Endothelial cell (in vitro differentiated cells): ENCODE results near the gene PRDM4. TPM values are rescaled to one million over a fixed set of nuclear protein-coding genes. Genes with fewer than 3 reads are reported as not detected.

ENCODE experiments used
- DNase-seq: peaks from one replicate; pipeline ENCODE4 v3.0.0; 2021; ENCODE audit warnings: low spot score
- H3K27ac Mint-ChIP-seq: one replicate; pipeline ENCODE4 v1.8.0; 2021; ENCODE audit warnings: mixed read lengths, inconsistent platforms; ENCODE audit not compliant: unreplicated experiment
- H3K27me3 Mint-ChIP-seq: one replicate; pipeline ENCODE4 v1.8.0; 2021; ENCODE audit warnings: mild to moderate bottlenecking, moderate library complexity, mixed read lengths, inconsistent platforms; ENCODE audit not compliant: unreplicated experiment
- H3K36me3 Mint-ChIP-seq: one replicate; pipeline ENCODE4 v1.8.0; 2021; ENCODE audit warnings: mild to moderate bottlenecking, low read depth, mixed read lengths, inconsistent platforms; ENCODE audit not compliant: unreplicated experiment
- H3K4me1 Mint-ChIP-seq: one replicate; pipeline ENCODE4 v1.8.0; 2021; ENCODE audit warnings: mild to moderate bottlenecking, mixed read lengths, inconsistent platforms; ENCODE audit not compliant: unreplicated experiment
- H3K4me3 Mint-ChIP-seq: one replicate; pipeline ENCODE4 v1.8.0; 2021; ENCODE audit warnings: mild to moderate bottlenecking, mixed read lengths, inconsistent platforms; ENCODE audit not compliant: unreplicated experiment
- H3K9me3 Mint-ChIP-seq: one replicate; pipeline ENCODE4 v1.8.0; 2021; ENCODE audit warnings: mixed read lengths, inconsistent platforms; ENCODE audit not compliant: unreplicated experiment
- CTCF ChIP-seq: fragments of 200-600 bp; sonication (generic); IDR thresholded peaks from one replicate; pipeline ENCODE4 v1.5.0; 2021; ENCODE audit warnings: antibody characterized with exemption; ENCODE audit not compliant: unreplicated experiment
- total RNA-seq: library from RNA; stranded (reverse); fragmentation: NEBNext Ultra II Directional; extraction: Animal tissue kit (Norgen Biotek cat#: 25700); gene quantifications from one replicate; pipeline ENCODE4 v1.2.1, GENCODE V29; 2021; ENCODE audit not compliant: unreplicated experiment

PRDM4 gene
- total RNA-seq, 1 donor from 2014 or later: 23.0 TPM

GRCh38 chr12:107779077-107779831, 18.3 kb upstream of the PRDM4 start:
- no peak for TF ChIP-seq CTCF
- DNase-seq: no peak
- H3K27ac Mint-ChIP-seq: no peak overlapping the region
- peaks cover 12% of the 10 kb centered on the region for H3K27me3 Mint-ChIP-seq
- peaks cover 11% of the 10 kb centered on the region for H3K4me1 Mint-ChIP-seq
- H3K9me3 Mint-ChIP-seq: no peaks in the 10 kb centered on the region
- H3K4me3 Mint-ChIP-seq: no peak overlapping the region
- H3K36me3 Mint-ChIP-seq: no peaks in the 10 kb centered on the region

- Mint-ChIP-seq H3K4me3 (no peak overlapping the region), H3K9me3 (no peaks in the 10 kb centered on the region), H3K27ac (no peak overlapping the region), H3K4me1 (peaks cover 11% of the 10 kb centered on the region), H3K36me3 (no peaks in the 10 kb centered on the region), H3K27me3 (peaks cover 12% of the 10 kb centered on the region)
- DNase-seq: no peak
- no peak for TF ChIP-seq CTCF
Measured at GRCh38 chr12:107778383-107779025, 17.6 kb upstream of the PRDM4 start.

- no peak for DNase-seq
- Mint-ChIP-seq H3K9me3 (no peaks in the 10 kb centered on the region), H3K4me3 (no peak overlapping the region), H3K36me3 (no peaks in the 10 kb centered on the region), H3K27ac (no peak overlapping the region), H3K27me3 (peaks cover 12% of the 10 kb centered on the region), H3K4me1 (peaks cover 11% of the 10 kb centered on the region)
- TF ChIP-seq CTCF: no peak
Measured at GRCh38 chr12:107776171-107776570, 15.2 kb upstream of the PRDM4 start.

GRCh38 chr12:107775093-107775721, 14.3 kb upstream of the PRDM4 start:
- peak; percentile 64 for DNase-seq
- no peaks in the 10 kb centered on the region for H3K9me3 Mint-ChIP-seq
- peaks cover 10% of the 10 kb centered on the region for H3K27me3 Mint-ChIP-seq
- H3K4me3 Mint-ChIP-seq: no peak overlapping the region
- peaks cover 11% of the 10 kb centered on the region for H3K4me1 Mint-ChIP-seq
- no peaks in the 10 kb centered on the region for H3K36me3 Mint-ChIP-seq
- no peak overlapping the region for H3K27ac Mint-ChIP-seq
- no peak for TF ChIP-seq CTCF
